ENCODE results near the gene KCNMB1.

- TF ChIP-seq CTCF (IDR thresholded peaks at IDR 0.05 in 4 of 5, conservative IDR thresholded peaks at IDR 0.05 in 1 of 5) (no peak), POLR2A (IDR thresholded peaks at IDR 0.05) (no peak)
Measured at GRCh38 chr5:170390472-170390871, 1.3 kb upstream of the KCNMB1 start.
